HG03135 (cell line): ENCODE results near the gene LIPK.
"Not testable (repeated sequence)": the region's sequence is repeated elsewhere in the genome, so short reads cannot be mapped to it uniquely, and the experiment has no call there.

Source experiments
- ATAC-seq: cut with Tn5 transposase; IDR thresholded peaks from one replicate; pipeline ENCODE4 v1.9.1; 2021; ENCODE audit warnings: mild to moderate bottlenecking, moderate library complexity; ENCODE audit not compliant: unreplicated experiment

Gene LIPK, protein sequence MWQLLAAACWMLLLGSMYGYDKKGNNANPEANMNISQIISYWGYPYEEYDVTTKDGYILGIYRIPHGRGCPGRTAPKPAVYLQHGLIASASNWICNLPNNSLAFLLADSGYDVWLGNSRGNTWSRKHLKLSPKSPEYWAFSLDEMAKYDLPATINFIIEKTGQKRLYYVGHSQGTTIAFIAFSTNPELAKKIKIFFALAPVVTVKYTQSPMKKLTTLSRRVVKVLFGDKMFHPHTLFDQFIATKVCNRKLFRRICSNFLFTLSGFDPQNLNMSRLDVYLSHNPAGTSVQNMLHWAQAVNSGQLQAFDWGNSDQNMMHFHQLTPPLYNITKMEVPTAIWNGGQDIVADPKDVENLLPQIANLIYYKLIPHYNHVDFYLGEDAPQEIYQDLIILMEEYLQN

DNA sequence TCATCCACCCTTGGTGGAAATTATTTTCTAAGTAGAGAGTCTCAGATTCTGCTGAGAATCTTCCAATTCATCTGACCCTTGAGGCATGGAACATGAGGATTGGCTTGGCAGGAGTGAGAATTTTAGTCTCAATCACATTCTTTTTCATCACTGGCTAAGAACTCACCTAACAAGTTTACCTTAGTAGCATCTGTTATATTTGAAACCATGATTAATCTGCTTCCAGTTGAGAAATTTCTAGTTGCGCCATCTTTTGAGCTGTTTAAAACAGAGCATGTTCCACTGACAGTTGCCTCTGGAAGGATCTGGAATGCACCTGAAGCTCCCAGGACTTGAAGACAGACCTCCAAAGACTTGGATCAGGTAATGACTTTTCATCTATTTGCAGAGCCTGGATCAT lies at the start of gene LIPK:
LIPK (plus strand) TSS at position 292 of the 400 bp plus-strand sequence. CDS start 18,295 bp downstream, outside the sequence.
- ATAC-seq = no peak

- ATAC-seq = no peak
These were observed 48.1 kb upstream of the LIPK start for GRCh38 chr10:88657901-88658300.

DNA sequence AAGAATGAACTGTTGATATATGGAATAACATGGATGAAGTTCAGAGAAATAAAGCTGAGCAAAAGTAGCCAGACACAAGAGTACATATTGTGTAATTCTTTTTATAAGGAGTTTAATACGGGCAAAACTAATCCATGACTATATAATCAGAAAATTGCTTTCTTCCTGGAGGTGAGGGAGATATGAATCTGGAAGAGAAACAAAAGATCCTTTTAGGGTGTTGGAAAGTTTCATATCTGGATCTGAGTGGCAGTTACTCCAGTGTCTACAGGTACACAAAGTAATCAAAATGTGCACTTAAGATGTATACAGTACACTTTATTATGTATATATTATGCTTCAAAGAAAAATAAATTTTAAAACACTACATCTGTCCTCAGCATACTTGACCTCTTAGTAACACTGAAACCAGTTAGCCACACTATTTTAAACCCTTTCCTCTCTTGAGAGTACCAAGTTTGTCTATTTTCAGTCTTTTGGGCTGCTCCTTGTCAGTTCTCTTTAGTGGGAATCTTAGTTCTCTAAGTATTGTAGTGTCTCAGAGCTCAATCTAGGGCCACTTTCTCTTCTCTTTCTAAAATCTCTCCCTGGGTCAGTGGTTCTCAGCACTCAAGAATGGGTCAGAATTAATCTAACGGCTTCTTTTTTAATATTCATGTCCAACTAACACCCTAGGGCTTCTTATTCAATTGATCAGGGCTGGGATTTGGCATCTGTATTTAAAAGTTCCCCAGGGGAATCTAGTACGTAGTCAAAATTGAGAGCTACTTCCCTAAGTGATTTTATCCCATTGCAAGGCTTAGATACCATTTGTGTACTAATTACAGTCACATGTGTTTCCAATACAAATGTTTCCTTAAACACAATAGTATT lies 46.1 kb upstream of the LIPK start:
- no peak for ATAC-seq

DNA sequence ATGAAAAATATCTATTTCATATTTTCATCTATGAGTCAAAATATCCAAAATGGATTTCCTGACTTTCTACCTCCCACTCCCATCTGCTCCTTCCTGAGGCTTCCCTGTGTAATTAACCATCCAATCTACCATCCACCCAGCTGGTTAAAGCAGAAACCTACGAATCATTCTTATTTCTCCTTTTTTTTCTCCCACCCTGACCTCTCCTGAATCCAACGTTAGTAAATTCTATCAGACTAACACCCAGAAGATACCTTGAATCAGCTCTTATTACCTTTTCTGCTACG lies 45.5 kb upstream of the LIPK start:
- no peak for ATAC-seq

GRCh38 chr10:88661018-88661417 lies 45.0 kb upstream of the LIPK start:
- no peak for ATAC-seq

GRCh38 chr10:88661577-88661976 lies 44.5 kb upstream of the LIPK start:
- no peak for ATAC-seq

- ATAC-seq = not testable (repeated sequence)
These were observed 42.9 kb upstream of the LIPK start for GRCh38 chr10:88663153-88663552.

- no peak for ATAC-seq
These were observed 41.9 kb upstream of the LIPK start, which contains the start of gene LIPF for GRCh38 chr10:88664142-88664541. TSS of gene LIPF (plus strand) at chr10:88664442. CDS start at chr10:88667298, 2,856 bp downstream.

GRCh38 chr10:88668465-88668864 lies 37.6 kb upstream of the LIPK start:
- ATAC-seq = no peak

DNA sequence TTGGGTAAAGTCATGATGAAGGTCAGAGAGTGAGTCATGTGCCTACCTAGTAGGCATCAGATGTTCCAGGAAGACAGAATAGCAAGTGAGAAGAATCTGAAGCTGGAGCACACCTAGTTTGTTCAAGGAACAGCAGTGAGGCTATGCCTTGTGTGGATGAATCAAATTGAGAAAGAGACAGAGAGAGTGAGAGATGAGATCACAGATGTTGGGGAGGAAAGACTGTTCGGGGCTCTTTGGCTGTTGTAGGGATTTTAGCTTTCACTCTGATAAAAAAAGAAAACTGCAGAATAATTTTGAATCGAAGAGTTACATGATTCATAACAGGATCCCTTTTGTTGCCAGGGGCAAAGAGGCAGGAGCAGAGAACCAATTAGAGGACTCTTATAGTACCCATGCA lies 35.6 kb upstream of the LIPK start:
- ATAC-seq = no peak

DNA sequence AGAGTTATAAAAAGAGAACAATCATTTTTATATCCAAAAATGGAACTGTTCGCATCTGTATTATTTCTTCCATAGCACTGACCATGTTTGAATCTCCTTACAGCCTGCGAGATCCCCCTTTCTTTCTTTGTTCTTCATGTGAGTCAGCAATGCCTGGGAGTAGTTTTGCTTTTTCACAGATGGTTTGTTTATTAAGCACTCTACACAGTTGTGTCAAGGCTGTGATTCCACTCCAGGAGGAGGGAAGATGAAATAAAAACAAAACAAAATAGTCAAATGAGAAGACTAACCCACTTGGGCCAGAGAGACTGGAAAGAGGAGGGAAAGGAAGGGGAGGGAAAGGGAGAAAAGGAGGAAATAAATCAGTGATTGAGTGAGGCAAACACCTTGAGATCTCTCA lies 34.0 kb upstream of the LIPK start:
- ATAC-seq = no peak

- no peak for ATAC-seq
These were observed 29.6 kb upstream of the LIPK start for GRCh38 chr10:88676283-88677060.

- ATAC-seq = no peak
These were observed 25.1 kb upstream of the LIPK start for GRCh38 chr10:88680958-88681357.

GRCh38 chr10:88682491-88682890 lies 23.6 kb upstream of the LIPK start:
- ATAC-seq = no peak

DNA sequence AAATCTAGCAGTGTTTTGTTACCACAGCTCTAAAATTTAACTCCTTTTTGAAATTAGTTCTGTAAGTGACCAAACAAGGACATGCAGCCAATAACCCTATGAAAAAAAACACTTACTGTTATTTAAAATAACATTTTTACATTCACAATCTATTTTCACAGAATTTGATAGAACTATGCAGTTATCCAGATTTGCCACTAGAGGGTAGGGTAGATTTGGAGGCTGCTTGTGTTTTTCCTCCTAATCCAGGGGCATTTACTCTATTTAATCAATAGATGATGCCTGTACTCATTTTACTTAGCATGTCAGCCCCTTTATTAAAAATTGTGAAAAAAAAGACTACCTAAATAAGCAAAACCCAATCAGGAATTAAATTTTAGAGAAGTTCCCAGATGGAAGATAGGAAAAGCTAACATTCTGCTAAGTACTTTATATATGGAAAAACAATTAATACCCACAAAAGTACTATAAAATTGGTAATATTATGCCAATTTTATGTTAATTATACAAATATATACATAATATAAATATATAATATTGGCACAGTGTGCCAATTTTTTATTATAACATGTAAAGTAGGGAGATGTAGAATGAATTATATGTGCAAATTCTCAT lies 18.1 kb upstream of the LIPK start:
- ATAC-seq = no peak

DNA sequence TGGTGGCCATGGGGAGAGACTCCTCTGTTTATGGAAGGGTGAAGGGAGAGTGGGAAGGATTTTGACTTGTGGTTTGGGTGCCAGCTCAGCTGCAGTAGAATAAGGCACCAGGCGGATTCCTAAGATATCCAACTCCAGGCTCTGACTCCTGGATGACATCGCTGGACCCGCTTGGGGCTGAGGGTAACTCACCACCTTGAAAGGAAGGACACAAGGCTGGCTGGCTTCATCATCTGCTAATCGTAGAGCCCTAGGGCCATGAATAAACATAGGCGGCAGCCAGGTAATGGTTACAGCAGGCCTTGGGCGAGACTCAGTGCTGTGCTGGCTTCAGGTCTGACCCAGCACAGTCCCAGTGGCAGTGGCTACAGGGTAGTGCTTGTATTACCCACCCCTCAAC lies 16.7 kb upstream of the LIPK start:
- ATAC-seq = no peak

- no peak for ATAC-seq
These were observed 12.5 kb upstream of the LIPK start for GRCh38 chr10:88693392-88694020.

GRCh38 chr10:88702848-88703597 lies 3.0 kb upstream of the LIPK start:
- no peak for ATAC-seq

DNA sequence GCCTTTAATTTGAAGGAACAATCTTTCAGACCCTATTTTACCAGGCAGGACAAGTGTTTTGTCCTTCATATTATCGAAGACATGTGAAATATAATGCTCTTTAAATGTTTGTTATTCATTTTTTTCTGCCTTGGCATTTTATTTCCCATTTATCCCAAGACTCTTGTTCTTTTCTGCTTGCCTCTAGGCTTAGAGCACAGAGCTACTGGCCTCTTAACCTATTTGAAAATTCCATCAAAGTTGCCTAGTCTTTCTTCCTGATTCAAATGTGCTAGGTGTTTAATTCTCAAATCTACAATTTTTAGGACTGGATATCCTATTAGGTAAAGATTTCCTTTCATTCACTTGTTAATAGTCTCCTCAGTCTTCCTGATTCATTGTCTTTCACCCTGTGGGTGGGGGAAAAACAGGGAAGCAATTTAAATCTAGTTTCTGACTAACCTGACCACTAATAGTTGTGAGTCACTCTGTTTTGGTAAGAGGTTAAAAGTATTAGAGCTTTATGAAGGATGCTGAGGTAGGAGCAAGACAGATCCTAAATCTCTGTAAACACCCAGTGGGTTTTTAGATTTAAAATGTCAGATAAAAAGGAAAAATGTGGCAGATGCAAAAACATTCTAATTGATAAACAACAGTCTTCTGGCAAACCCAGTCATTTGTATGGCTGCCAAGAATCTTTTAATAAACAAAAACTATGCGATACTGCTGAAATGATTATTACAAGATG lies 1.5 kb downstream of the LIPK start:
- ATAC-seq = no peak
